GM21619 (cell line): ENCODE data around the gene SIVA1.

Experiments
- ATAC-seq: cut with Tn5 transposase; IDR thresholded peaks from one replicate; pipeline ENCODE4 v1.9.1; 2021; ENCODE audit not compliant: unreplicated experiment

SIVA1 gene

GRCh38 chr14:104782086-104782807 is 29.3 kb downstream of the SIVA1 start:
- no peak for ATAC-seq

GRCh38 chr14:104782808-104783139 is 29.8 kb downstream of the SIVA1 start:
- ATAC-seq: no peak

GRCh38 chr14:104783484-104784217 is 30.7 kb downstream of the SIVA1 start:
- ATAC-seq: no peak

GRCh38 chr14:104784218-104784568 is 31.2 kb downstream of the SIVA1 start:
- ATAC-seq: no peak

- no peak for ATAC-seq
These were observed 32.1 kb downstream of the SIVA1 start for GRCh38 chr14:104784846-104785707.

- ATAC-seq: no peak
These were observed 32.7 kb downstream of the SIVA1 start for GRCh38 chr14:104785708-104786080.

GRCh38 chr14:104786091-104786586 is 33.2 kb downstream of the SIVA1 start:
- ATAC-seq: no peak

- ATAC-seq: no peak
These were observed 34.1 kb downstream of the SIVA1 start for GRCh38 chr14:104786726-104787675.

- no peak for ATAC-seq
These were observed 34.8 kb downstream of the SIVA1 start for GRCh38 chr14:104787736-104788135.

- ATAC-seq: no peak
These were observed 35.3 kb downstream of the SIVA1 start for GRCh38 chr14:104788161-104788818.

GRCh38 chr14:104788873-104789663 is 36.1 kb downstream of the SIVA1 start:
- no peak for ATAC-seq

GRCh38 chr14:104789752-104790743 is 37.1 kb downstream of the SIVA1 start:
- no peak for ATAC-seq

GRCh38 chr14:104791425-104791824 is 38.5 kb downstream of the SIVA1 start:
- no peak for ATAC-seq

- no peak for ATAC-seq
These were observed 39.3 kb downstream of the SIVA1 start for GRCh38 chr14:104792101-104792884.

- ATAC-seq: no peak
These were observed 40.2 kb downstream of the SIVA1 start for GRCh38 chr14:104792945-104793702.

- ATAC-seq: no peak
These were observed 40.7 kb downstream of the SIVA1 start for GRCh38 chr14:104793703-104793959.

GRCh38 chr14:104794099-104794498 is 41.2 kb downstream of the SIVA1 start:
- ATAC-seq: no peak
